HFF-Myc (cell line): ENCODE measurements around the gene MACO1.

Experiments used
- DNase-seq: peaks from one replicate; pipeline ENCODE4 v3.0.0-alpha.2; 2011; ENCODE audit warnings: low read depth; ENCODE audit errors: extremely low read depth
- H3K4me3 ChIP-seq: replicated peaks from 2 replicates; pipeline ENCODE4 v1.5.1; 2011; ENCODE audit warnings: low read depth, mild to moderate bottlenecking, control low read depth, low read length
- TF ChIP-seq, protein P1 (sequence below): IDR thresholded peaks from 2 replicates; pipeline ENCODE4 v1.5.1; 2012; ENCODE audit warnings: mild to moderate bottlenecking, low read depth, low read length, control low read depth; ENCODE audit errors: missing control alignments

MACO1 gene

DNA sequence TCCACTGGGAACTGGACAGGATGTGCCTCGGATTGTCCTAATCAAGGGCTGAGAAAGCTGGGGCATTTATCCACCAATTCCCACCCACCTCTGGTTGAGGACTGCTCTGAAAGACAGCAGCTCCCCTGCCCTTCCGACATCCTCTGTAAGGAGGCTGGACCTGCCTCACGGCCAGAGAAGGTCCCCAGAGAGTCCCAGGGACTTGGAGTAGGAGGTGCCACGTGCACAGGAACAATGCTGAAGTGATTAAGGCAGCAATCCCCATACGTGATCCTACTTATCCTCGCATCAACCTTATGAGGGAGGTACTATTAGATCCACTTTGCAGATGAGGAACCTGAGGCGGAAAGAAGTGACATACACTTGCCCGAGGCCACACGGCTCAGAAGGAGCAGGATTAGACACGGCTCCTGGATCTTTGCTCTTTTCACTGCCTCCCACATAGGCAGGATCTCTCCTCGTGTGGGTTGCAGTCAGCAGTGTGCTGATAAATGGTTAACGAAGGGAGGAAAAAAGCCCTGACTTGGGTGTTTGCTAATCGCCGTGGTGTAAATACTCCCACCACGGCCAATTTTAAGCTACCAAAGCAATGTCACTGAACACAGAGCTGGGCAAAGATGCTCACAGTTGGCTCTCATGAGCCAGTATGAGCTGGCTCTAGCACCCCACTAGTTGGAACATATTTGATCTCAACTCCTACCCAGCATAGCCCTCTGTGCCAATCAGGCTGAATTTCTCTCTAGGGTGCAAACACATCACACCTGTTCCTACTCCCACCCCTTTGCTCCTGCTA lies 94.1 kb downstream of the MACO1 start:
- no peak for DNase-seq
- TF ChIP-seq, protein P1, sequence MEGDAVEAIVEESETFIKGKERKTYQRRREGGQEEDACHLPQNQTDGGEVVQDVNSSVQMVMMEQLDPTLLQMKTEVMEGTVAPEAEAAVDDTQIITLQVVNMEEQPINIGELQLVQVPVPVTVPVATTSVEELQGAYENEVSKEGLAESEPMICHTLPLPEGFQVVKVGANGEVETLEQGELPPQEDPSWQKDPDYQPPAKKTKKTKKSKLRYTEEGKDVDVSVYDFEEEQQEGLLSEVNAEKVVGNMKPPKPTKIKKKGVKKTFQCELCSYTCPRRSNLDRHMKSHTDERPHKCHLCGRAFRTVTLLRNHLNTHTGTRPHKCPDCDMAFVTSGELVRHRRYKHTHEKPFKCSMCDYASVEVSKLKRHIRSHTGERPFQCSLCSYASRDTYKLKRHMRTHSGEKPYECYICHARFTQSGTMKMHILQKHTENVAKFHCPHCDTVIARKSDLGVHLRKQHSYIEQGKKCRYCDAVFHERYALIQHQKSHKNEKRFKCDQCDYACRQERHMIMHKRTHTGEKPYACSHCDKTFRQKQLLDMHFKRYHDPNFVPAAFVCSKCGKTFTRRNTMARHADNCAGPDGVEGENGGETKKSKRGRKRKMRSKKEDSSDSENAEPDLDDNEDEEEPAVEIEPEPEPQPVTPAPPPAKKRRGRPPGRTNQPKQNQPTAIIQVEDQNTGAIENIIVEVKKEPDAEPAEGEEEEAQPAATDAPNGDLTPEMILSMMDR = no peak
- H3K4me3 ChIP-seq = no peak overlapping the region

DNA sequence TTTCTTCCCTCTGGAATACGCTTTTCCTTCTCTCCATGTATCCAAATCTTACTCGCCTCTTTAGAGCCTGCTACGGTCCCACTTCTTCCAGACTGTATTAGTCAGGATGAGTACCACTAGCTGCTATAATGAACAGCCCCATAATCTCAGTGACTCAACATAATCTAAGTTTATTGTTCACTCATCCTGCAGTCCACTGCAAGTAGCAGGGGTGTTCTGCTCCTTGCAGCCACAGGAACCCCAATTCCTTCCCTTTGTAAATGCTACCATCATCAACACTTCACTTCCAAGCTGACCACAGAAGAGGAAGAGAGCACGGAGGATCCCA lies 94.6 kb downstream of the MACO1 start:
- TF ChIP-seq, protein P1 = no peak
- H3K4me3 ChIP-seq = no peak overlapping the region
- DNase-seq = no peak

DNA sequence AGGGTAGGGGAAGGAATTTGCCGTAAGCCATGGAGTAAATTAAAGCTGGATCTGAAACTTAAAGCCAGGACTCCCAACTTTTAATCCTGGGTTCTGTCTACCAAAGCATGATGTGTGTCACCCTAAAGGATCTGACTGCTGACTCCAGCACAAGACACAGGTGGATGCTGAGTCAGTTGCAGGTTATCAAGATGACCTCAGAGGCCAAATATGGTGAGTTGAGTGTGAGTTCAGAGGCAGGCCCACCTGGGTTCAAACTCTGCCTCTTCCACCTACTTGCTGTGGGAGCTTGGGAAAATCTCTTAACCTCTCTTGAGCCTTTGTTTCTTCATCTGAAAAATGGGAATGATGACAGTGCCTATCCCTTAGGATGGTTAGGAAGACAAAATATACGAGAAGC lies 96.1 kb downstream of the MACO1 start:
- H3K4me3 ChIP-seq = no peak overlapping the region
- no peak for DNase-seq
- TF ChIP-seq, protein P1 = no peak

DNA sequence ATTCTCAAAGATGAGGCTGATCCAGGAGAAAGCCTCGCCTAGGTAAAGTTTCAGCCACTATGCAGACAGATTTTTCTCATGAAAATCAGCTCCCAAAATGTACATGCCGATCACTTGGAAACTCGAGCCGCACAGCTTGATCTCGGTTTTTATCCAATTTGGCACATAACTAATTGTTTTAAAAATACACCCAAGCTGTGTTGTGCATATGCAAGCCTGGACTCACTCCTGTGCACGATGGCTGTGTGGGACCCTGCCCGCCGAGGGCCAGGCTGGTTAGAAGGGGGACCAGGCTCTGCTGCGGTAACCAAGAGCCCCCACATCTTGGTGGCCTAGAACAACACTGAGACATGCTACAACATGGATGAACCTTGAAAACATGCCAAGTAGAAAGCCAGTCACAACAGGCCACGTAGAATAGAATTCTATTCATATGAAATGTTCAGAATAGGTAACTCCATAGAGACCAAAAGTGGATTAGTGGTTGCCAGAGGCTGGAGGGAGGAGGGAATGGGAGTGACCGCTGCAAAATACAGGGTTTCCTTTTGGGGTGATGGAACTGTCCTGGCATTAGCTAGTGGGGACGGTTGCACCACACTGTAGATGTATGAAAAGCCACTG lies 96.6 kb downstream of the MACO1 start:
- DNase-seq = no peak
- TF ChIP-seq, protein P1 = no peak

DNA sequence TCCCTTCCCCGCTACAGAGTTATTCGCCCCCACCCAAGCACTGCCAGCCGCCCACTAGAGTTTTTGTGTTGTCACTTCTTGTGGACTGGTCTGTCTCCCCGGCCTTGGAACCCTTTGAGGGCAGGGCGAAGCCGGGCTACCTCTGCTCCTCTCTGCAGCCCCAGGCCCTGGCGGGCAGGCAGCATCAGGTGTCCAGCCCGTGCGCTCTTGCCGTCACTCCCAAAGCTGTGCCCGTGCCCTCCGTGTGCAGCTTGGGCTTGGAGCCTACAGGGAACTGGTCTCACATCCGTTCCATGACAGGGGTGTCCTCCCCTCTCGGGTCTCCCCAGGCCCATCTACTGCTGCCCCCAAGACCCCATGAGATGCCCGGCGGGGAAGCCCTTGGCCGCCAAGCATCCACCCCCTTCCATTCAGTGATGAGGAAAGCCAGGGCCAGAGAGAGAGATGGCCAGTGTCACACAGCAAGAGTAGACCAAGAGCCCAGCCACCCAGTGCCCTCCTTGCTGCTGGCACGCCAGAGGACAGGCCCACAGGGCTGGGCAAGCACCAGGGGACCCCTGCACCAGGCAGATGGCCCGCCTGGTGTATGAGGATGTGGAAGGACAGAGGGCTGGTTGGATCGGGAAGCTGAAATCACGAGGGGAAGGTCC lies 97.4 kb downstream of the MACO1 start:
- H3K4me3 ChIP-seq = no peak overlapping the region
- no peak for DNase-seq
- TF ChIP-seq, protein P1 = no peak

More for the DNA sequence above, 96.6 kb downstream of the MACO1 start:
- no peak overlapping the region for H3K4me3 ChIP-seq

DNA sequence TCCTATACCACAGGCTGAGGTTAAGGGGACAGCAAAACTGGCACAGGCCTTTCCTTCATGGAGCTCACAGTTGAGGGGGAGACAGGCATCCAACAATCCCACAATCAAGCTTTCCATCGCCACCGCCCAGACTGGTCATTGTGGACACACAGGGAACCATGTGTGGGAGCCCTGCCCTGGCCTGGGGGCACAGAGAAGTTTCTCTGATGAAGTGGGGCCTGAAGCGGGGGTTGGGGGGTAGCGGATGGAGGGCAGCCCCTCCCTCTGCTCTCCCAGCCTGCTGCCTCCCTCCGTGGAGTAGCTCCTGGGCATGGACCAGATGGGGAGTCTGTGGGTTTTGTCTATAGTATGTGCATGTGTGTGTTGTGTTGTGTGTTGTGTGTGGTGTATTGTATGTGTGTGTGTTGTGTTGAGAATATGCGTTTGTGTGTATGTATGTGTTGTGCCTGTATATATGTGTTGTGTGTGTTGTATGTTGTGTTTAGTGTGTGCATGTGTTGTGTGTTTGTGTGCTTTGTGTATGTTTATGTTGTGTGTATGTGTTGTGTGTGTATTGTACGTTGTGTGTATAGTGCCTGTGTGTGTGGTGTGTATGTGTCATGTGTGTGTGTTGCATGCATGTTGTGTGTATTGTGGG lies 98.3 kb downstream of the MACO1 start:
- TF ChIP-seq, protein P1 = no peak

More for the DNA sequence above, 98.3 kb downstream of the MACO1 start:
- no peak for DNase-seq
- no peak overlapping the region for H3K4me3 ChIP-seq
